ENCODE results near the gene KIAA0753.

The KIAA0753 gene

GRCh38 chr17:6640536-6641246 lies at the start of gene KIAA0753, which contains the start of gene TXNDC17:
Gene KIAA0753, minus strand, starts transcription at chr17:6640711. Its CDS starts 5,608 bp downstream, at chr17:6635103.
Gene TXNDC17, plus strand, starts transcription at chr17:6641060. Its CDS starts 23 bp downstream, at chr17:6641083.
- peak; percentile 65 for DNase-seq (ENCODE audit: low read depth)
- H3K4me3 ChIP-seq (ENCODE audit: low read depth, low read length), result peak within 1 kb of the TSS; percentile 96

- no peak for DNase-seq (ENCODE audit: low read depth)
- no peak overlapping the region for H3K4me3 ChIP-seq (ENCODE audit: low read depth, low read length)
These were observed 48.4 kb upstream of the KIAA0753 start for GRCh38 chr17:6688944-6689343.

GRCh38 chr17:6686026-6686425 lies 45.5 kb upstream of the KIAA0753 start:
- no peak overlapping the region for H3K4me3 ChIP-seq (ENCODE audit: low read depth, low read length)
- DNase-seq (ENCODE audit: low read depth), result no peak

GRCh38 chr17:6684881-6685767 lies 44.6 kb upstream of the KIAA0753 start:
- no peak for DNase-seq (ENCODE audit: low read depth)
- H3K4me3 ChIP-seq (ENCODE audit: low read depth, low read length), result no peak overlapping the region

- DNase-seq (ENCODE audit: low read depth), result no peak
- H3K4me3 ChIP-seq (ENCODE audit: low read depth, low read length), result no peak overlapping the region
These were observed 43.9 kb upstream of the KIAA0753 start for GRCh38 chr17:6684460-6684783.

GRCh38 chr17:6683730-6684459 lies 43.4 kb upstream of the KIAA0753 start:
- DNase-seq (ENCODE audit: low read depth), result no peak
- no peak overlapping the region for H3K4me3 ChIP-seq (ENCODE audit: low read depth, low read length)

GRCh38 chr17:6683081-6683684 lies 42.7 kb upstream of the KIAA0753 start:
- DNase-seq (ENCODE audit: low read depth), result no peak
- no peak overlapping the region for H3K4me3 ChIP-seq (ENCODE audit: low read depth, low read length)

GRCh38 chr17:6682339-6682738 lies 41.8 kb upstream of the KIAA0753 start:
- DNase-seq (ENCODE audit: low read depth), result no peak
- no peak overlapping the region for H3K4me3 ChIP-seq (ENCODE audit: low read depth, low read length)

GRCh38 chr17:6681671-6682070 lies 41.2 kb upstream of the KIAA0753 start:
- DNase-seq (ENCODE audit: low read depth), result no peak
- H3K4me3 ChIP-seq (ENCODE audit: low read depth, low read length), result no peak overlapping the region

- DNase-seq (ENCODE audit: low read depth), result no peak
- no peak overlapping the region for H3K4me3 ChIP-seq (ENCODE audit: low read depth, low read length)
These were observed 40.7 kb upstream of the KIAA0753 start for GRCh38 chr17:6681176-6681575.

GRCh38 chr17:6679241-6679640 lies 38.7 kb upstream of the KIAA0753 start:
- H3K4me3 ChIP-seq (ENCODE audit: low read depth, low read length), result no peak overlapping the region
- no peak for DNase-seq (ENCODE audit: low read depth)

GRCh38 chr17:6677946-6678345 lies 37.4 kb upstream of the KIAA0753 start:
- no peak for DNase-seq (ENCODE audit: low read depth)
- no peak overlapping the region for H3K4me3 ChIP-seq (ENCODE audit: low read depth, low read length)

GRCh38 chr17:6677158-6677831 lies 36.8 kb upstream of the KIAA0753 start:
- DNase-seq (ENCODE audit: low read depth), result peak; percentile 43
- H3K4me3 ChIP-seq (ENCODE audit: low read depth, low read length), result no peak overlapping the region

GRCh38 chr17:6676802-6677157 lies 36.3 kb upstream of the KIAA0753 start:
- DNase-seq (ENCODE audit: low read depth), result no peak
- no peak overlapping the region for H3K4me3 ChIP-seq (ENCODE audit: low read depth, low read length)

GRCh38 chr17:6675201-6675825 lies 34.8 kb upstream of the KIAA0753 start:
- H3K4me3 ChIP-seq (ENCODE audit: low read depth, low read length), result no peak overlapping the region
- DNase-seq (ENCODE audit: low read depth), result no peak

GRCh38 chr17:6674586-6674985 lies 34.1 kb upstream of the KIAA0753 start:
- DNase-seq (ENCODE audit: low read depth), result no peak
- no peak overlapping the region for H3K4me3 ChIP-seq (ENCODE audit: low read depth, low read length)

GRCh38 chr17:6671431-6671830 lies 30.9 kb upstream of the KIAA0753 start:
- no peak for DNase-seq (ENCODE audit: low read depth)
- no peak overlapping the region for H3K4me3 ChIP-seq (ENCODE audit: low read depth, low read length)

GRCh38 chr17:6670999-6671398 lies 30.5 kb upstream of the KIAA0753 start:
- H3K4me3 ChIP-seq (ENCODE audit: low read depth, low read length), result no peak overlapping the region
- no peak for DNase-seq (ENCODE audit: low read depth)

- no peak overlapping the region for H3K4me3 ChIP-seq (ENCODE audit: low read depth, low read length)
- no peak for DNase-seq (ENCODE audit: low read depth)
These were observed 30.1 kb upstream of the KIAA0753 start for GRCh38 chr17:6670571-6670970.
